HepG2 (cell line): ENCODE data around the gene HSD3B7. TPM values are rescaled to one million over a fixed set of nuclear protein-coding genes. Genes with fewer than 3 reads are reported as not detected.

Experiments used
- CEBPZ ChIP-seq: IDR thresholded peaks from 2 replicates; pipeline ENCODE4 v1.6.1; 2012; ENCODE audit warnings: low read length, improper control_type of control experiment
- EHMT2 ChIP-seq: fragments of 200-600 bp; sonication (generic); IDR thresholded peaks from 2 replicates; pipeline ENCODE4 v1.7.0; 2017; ENCODE audit warnings: antibody characterized with exemption, low read depth, low read length, borderline replicate concordance
- ELF1 ChIP-seq: sonication (generic); formaldehyde crosslinking; IDR thresholded peaks from 2 replicates; pipeline ENCODE4 v1.4.0; 2020; ENCODE audit warnings: missing genetic modification reagents
- FOXJ3 ChIP-seq: sonication (generic); formaldehyde crosslinking; IDR thresholded peaks from 2 replicates; pipeline ENCODE4 v1.4.0; 2020; ENCODE audit warnings: missing genetic modification reagents, mild to moderate bottlenecking, borderline replicate concordance
- ISX ChIP-seq: sonication (generic); formaldehyde crosslinking; conservative IDR thresholded peaks from 2 replicates; pipeline ENCODE4 v1.5.0; 2020; ENCODE audit warnings: missing genetic modification reagents
- PAX8 ChIP-seq: sonication (generic); formaldehyde crosslinking; IDR thresholded peaks from 2 replicates; pipeline ENCODE4 v1.8.0; 2022; ENCODE audit warnings: mild to moderate bottlenecking, missing genetic modification reagents, borderline replicate concordance
- TOPORS ChIP-seq: sonication (generic); formaldehyde crosslinking; IDR thresholded peaks from 2 replicates; pipeline ENCODE4 v1.8.0; 2023; ENCODE audit warnings: mild to moderate bottlenecking, missing genetic modification reagents
- USF2 ChIP-seq, 2 experiments: sonication (generic) in 1 of 2; formaldehyde crosslinking in 1 of 2; IDR thresholded peaks; 2 replicates each; pipeline versions ENCODE4 v1.5.1 to v1.6.1; 2011 to 2020; ENCODE audit warnings: borderline replicate concordance in 1 of 2, low read depth in 1 of 2, low read length in 1 of 2, mild to moderate bottlenecking in 1 of 2, missing genetic modification reagents in 1 of 2, moderate library complexity in 1 of 2
- ZBTB37 ChIP-seq: sonication (generic); formaldehyde crosslinking; IDR thresholded peaks from 2 replicates; pipeline ENCODE4 v1.4.0; 2020; ENCODE audit warnings: mild to moderate bottlenecking, missing genetic modification reagents
- ZBTB43 ChIP-seq: sonication (generic); formaldehyde crosslinking; conservative IDR thresholded peaks from 2 replicates; pipeline ENCODE4 v1.4.0; 2020; ENCODE audit warnings: missing genetic modification reagents
- ZBTB49 ChIP-seq: sonication (generic); formaldehyde crosslinking; IDR thresholded peaks from 2 replicates; pipeline ENCODE4 v1.4.0; 2020; ENCODE audit warnings: missing genetic modification reagents, borderline replicate concordance
- ZNF263 ChIP-seq: sonication (generic); formaldehyde crosslinking; IDR thresholded peaks from 2 replicates; pipeline ENCODE4 v1.4.0; 2020; ENCODE audit warnings: missing genetic modification reagents
- ZNF503 ChIP-seq: sonication (generic); formaldehyde crosslinking; IDR thresholded peaks from 2 replicates; pipeline ENCODE4 v1.4.0; 2020; ENCODE audit warnings: missing genetic modification reagents
- polyA plus RNA-seq, 8 experiments: library from polyadenylated mRNA; depleted of rRNA in 3 of 8; stranded (reverse) in 7 of 8; unstranded in 1 of 8; fragments of >200 nt; fragmentation: Illumina TruSeq in 4 of 8; extraction: Trizol in 4 of 8; gene quantifications; 2 replicates each; pipeline versions ENCODE4 v1.2.1 to v1.2.3, GENCODE V29; 2011 to 2016; ENCODE audit warnings: low read depth in 4 of 8, missing spikeins in 1 of 8, mixed read lengths in 1 of 8; ENCODE audit not compliant: insufficient read depth in 1 of 8
- total RNA-seq, 5 experiments: library from RNA; depleted of rRNA; stranded (reverse); fragments of >200 nt; fragmentation: Illumina TruSeq; extraction: Trizol; gene quantifications; 2 replicates each; pipeline ENCODE4 v1.2.3, GENCODE V29; 2016; ENCODE audit warnings: low read depth in 1 of 5

HSD3B7 gene
- total and polyA plus RNA-seq, 2 of the 13 experiments (the other 11 are each of a cell fraction or from before 2014, with no cell fraction given) = 32.9 to 69.7 TPM

- TF ChIP-seq CEBPZ = no peak
- TF ChIP-seq TOPORS (CRISPR knock-in tag) = no peak
- peak; percentile 75 for TF ChIP-seq ELF1 (CRISPR knock-in tag)
- no peak for TF ChIP-seq PAX8 (CRISPR knock-in tag)
- TF ChIP-seq ZBTB43 = 0 out of 2 replicates have a peak, but pooled peaks have one; percentile 35
- peak; percentile 45; the same call in 1 of the 2 replicates for TF ChIP-seq ZNF503 (CRISPR knock-in tag)
- TF ChIP-seq FOXJ3 (CRISPR knock-in tag) = 0 out of 2 replicates have a peak, but pooled peaks have one; percentile 20
- TF ChIP-seq ISX (CRISPR knock-in tag) = peak; percentile 48; the same call in 1 of the 2 replicates
- peak; percentile 35; the same call in 1 of the 2 replicates for TF ChIP-seq ZNF263 (CRISPR knock-in tag)
- no peak for TF ChIP-seq EHMT2
- TF ChIP-seq USF2 (IDR thresholded peaks at IDR 0.05; ENCODE audit: low read depth, low read length) = no peak
- no peak for TF ChIP-seq USF2 (CRISPR knock-in tag; IDR thresholded peaks at IDR 0.05; ENCODE audit: borderline replicate concordance)
- TF ChIP-seq ZBTB49 (CRISPR knock-in tag) = no peak
- TF ChIP-seq ZBTB37 (CRISPR knock-in tag) = peak; percentile 49; the same call in 1 of the 2 replicates
These were observed 36.0 kb upstream of the HSD3B7 start, which contains the start of gene ORAI3 (continued) for GRCh38 chr16:30948667-30949649.
